HUES64 (cell line): ENCODE measurements around the gene NMBR.
"Not testable (repeated sequence)": the region's sequence is repeated elsewhere in the genome, so short reads cannot be mapped to it uniquely, and the experiment has no call there.

Source experiments
- H3K27ac ChIP-seq: 2 replicates; pipeline ENCODE4 v1.7.0; 2013; ENCODE audit warnings: low read depth, low read length, inconsistent platforms
- H3K27me3 ChIP-seq: 2 replicates; pipeline ENCODE4 v1.6.1; 2013; ENCODE audit warnings: mild to moderate bottlenecking, low read length; ENCODE audit not compliant: insufficient read depth
- H3K36me3 ChIP-seq: 2 replicates; pipeline ENCODE4 v1.6.1; 2013; ENCODE audit warnings: mild to moderate bottlenecking, low read length; ENCODE audit not compliant: insufficient read depth
- H3K4me1 ChIP-seq: 2 replicates; pipeline ENCODE4 v1.6.1; 2013; ENCODE audit warnings: mild to moderate bottlenecking, low read length, moderate library complexity; ENCODE audit not compliant: insufficient read depth
- H3K4me3 ChIP-seq: 2 replicates; pipeline ENCODE4 v1.5.1; 2013; ENCODE audit warnings: mild to moderate bottlenecking, low read length, moderate library complexity
- H3K9ac ChIP-seq: 2 replicates; pipeline ENCODE4 v1.6.1; 2013; ENCODE audit warnings: mild to moderate bottlenecking, low read depth, low read length
- H3K9me3 ChIP-seq: 2 replicates; pipeline ENCODE4 v1.6.1; 2013; ENCODE audit warnings: low read depth, low read length; ENCODE audit not compliant: insufficient read depth
- WGBS: fragments of 150-250, 120-280 bp; methylation state at CpG from one replicate; pipeline ENCODE4 v1.1.7; 2013; ENCODE audit warnings: missing lambda C conversion rate; 5-methylcytosine and 5-hydroxymethylcytosine counted together

The NMBR gene

DNA sequence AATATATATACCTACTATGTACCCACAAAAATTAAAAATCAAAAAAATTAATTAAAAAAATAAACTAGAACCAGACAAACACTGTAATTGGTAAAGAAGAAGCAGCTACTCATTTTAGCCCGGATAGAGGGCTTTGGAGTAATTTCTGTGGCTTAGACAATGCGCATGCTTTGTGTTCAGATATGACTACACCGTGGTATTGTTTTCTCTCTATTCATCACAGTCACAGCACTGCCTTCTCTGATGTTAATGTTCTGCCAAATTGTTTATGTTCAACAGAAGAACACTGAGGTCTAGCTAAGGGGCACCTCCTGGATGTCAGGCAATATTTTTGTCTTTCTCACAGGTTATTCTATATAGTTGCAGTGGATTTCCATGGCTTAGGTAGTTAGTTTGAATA lies 91.7 kb downstream of the NMBR start:
- WGBS: 97% methylated on average over 3 of the region's 3 CpGs
- H3K9me3 ChIP-seq: no peaks in the 10 kb centered on the region
- H3K4me3 ChIP-seq: no peak overlapping the region
- H3K9ac ChIP-seq: no peak overlapping the region
- no peaks in the 10 kb centered on the region for H3K36me3 ChIP-seq
- H3K27ac ChIP-seq: no peak overlapping the region
- no peaks in the 10 kb centered on the region for H3K4me1 ChIP-seq
- no peaks in the 10 kb centered on the region for H3K27me3 ChIP-seq

DNA sequence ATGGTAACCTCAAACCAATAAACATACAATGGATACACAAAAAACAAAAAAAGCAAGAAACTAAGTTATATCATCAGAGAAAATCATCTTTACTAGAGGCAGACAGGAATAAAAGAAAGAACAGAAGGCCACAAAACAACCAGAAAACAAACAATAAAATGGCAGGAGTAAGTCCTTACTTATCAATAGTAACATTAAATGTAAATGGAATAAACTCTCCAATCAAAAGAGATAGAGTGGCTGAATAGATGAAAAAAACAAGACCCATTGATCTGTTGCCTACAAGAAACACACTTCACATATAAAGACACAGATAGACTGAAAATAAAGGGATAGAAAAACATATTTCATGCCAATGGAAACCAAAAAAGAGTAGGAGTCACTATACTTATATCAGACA lies 95.5 kb downstream of the NMBR start:
- Histone ChIP-seq H3K4me1 (no peaks in the 10 kb centered on the region), H3K36me3 (no peaks in the 10 kb centered on the region), H3K9me3 (no peaks in the 10 kb centered on the region), H3K27ac (no peak overlapping the region), H3K9ac (no peak overlapping the region), H3K4me3 (no peak overlapping the region), H3K27me3 (no peaks in the 10 kb centered on the region)

DNA sequence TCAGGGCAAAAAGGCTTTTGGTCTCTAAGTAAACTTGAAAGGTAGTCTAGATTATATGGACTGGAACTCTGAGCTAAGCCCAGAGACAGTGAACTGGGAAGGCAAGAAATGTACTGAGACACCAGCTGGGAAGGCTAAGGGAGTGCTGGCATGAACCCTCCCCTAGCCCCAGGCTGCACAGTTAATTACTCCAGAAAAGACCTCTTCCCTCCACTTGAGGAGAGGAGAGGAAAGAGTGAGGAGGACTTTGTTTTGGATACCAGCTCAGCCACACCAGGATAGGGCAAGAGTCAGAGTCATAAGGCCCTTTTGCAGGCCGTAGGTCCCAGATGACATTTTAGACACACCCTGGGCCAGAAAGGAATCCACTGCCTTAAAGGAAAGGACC lies 98.3 kb downstream of the NMBR start:
- H3K9me3 ChIP-seq: no peaks in the 10 kb centered on the region
- H3K4me3 ChIP-seq: no peak overlapping the region
- H3K4me1 ChIP-seq: no peaks in the 10 kb centered on the region
- 88% methylated on average over 1 of the region's 1 CpG for WGBS
- H3K36me3 ChIP-seq: no peaks in the 10 kb centered on the region
- H3K27ac ChIP-seq: no peak overlapping the region
- H3K27me3 ChIP-seq: no peaks in the 10 kb centered on the region
- no peak overlapping the region for H3K9ac ChIP-seq

DNA sequence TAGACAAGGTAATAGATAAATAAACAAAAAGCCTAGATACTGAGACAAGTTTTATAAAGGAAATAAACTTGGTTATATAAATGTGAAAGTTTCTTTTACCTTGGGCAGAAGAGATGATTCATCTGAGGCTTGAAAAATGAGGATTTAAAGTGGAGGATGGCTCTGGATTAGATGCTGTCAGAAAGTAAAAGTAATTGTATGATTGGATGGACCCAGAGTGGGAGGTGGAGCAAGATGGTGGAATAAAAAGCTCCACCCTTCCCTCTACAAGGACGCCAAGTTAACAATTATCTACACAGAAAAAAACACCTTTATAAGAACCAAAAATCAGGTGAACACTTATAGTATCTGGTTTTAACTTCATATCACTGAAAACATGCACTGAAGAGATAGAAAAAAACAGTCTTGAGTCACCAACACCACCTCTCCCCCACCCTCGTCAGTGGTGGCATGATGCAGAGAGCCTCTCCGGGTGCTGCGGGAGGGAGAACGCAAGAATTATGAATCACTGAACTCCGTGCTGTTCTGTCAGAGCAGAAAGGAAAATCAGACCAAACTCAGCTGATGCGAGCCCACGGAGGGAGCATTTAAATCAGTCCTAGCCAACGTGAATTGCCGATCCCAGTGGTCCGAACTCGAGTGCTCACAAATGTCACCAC lies 98.9 kb downstream of the NMBR start:
- Histone ChIP-seq H3K9ac (no peak overlapping the region), H3K4me3 (no peak overlapping the region), H3K36me3 (no peaks in the 10 kb centered on the region), H3K9me3 (no peaks in the 10 kb centered on the region), H3K27me3 (no peaks in the 10 kb centered on the region), H3K4me1 (no peaks in the 10 kb centered on the region), H3K27ac (no peak overlapping the region)
- WGBS: 96% methylated on average over 12 of the region's 12 CpGs

DNA sequence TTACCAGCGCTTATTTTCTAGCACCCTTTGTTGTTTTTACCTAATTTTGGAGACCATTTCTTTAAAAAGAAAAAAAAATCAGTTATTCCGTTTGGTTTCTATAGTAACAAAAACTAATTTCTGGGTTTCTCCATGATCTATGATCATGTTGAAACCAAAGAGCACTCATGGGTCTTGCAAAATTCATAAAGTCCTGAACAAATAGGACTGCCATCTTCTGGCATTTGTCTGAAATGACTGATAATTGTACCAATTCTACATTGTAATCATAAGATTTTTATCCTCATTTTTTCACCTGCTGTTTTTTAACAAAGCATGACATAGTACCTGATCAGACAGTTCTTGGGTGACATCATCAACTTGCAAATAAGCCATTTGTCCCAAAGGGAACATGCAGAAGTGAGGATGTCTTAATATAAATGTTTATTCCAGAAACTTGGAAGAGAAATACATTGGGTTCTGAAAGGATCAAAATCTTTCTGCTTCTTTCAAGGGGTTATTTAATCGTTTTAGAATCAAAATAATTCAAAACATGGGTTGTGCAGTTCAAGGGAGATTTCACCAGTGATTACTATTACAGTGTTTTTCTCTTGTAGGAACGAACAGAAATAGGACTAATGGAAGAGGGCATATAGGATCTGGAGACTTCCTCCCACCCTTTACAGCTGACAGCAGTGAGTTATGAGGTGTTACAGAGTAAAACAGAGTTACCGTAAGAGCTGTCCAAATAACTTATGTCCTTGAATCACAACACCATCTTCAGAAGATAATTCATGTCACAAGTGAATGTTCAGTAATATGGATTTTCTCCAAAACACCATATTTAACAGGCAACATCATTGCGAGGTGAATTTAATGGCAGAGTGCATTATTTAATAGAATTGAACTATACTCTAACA lies 101.3 kb downstream of the NMBR start:
- Histone ChIP-seq H3K9me3 (no peaks in the 10 kb centered on the region), H3K4me1 (no peaks in the 10 kb centered on the region), H3K27ac (no peak overlapping the region), H3K9ac (no peak overlapping the region), H3K36me3 (no peaks in the 10 kb centered on the region), H3K4me3 (no peak overlapping the region), H3K27me3 (no peaks in the 10 kb centered on the region)
- 98% methylated on average over 5 of the region's 6 CpGs for WGBS

DNA sequence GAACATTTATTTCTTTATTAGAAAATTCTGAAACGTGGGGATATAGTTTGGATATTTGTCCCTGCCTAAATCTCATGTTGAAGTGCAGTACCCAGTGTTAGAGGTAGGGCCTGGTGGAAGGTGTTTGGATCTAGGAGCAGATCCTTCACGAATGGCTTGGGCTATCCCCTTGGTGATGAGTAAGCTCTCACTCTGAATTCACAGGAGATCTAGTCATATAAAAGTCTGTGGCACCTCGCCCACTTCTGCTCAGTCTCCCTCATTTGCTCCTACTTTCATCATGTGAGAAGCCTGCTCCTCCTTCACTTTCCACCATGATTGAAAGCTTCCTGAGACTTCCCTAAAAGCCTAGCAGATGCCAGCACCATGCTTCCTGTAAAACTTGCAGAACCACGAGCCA lies 111.0 kb downstream of the NMBR start:
- Histone ChIP-seq H3K9me3 (peaks cover 9% of the 10 kb centered on the region; the same call in 1 of the 2 replicates), H3K4me3 (no peak overlapping the region), H3K36me3 (no peaks in the 10 kb centered on the region), H3K4me1 (peaks cover 4% of the 10 kb centered on the region; the same call in 1 of the 2 replicates), H3K9ac (no peak overlapping the region), H3K27ac (no peak overlapping the region), H3K27me3 (no peaks in the 10 kb centered on the region)
- WGBS: 94% methylated on average over 4 of the region's 4 CpGs

DNA sequence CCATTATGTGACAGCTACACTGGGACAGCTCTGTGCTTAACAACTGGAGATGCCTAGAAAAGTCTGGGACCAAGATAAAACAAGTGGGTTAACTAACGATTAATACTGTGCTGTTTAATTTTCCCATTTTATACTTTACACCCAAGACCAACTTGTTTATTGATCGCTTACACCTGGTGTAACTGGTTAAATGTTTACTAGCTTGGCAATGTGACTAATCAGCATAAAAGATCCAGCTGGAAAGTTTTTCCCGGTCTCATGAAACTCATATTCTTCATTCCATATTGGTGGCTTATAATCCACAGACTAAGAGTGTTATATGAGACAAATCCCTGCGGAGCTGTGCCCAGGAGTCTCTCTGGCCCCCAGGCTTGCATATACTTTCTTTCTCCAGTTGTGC lies 115.9 kb downstream of the NMBR start:
- H3K9ac ChIP-seq: no peak overlapping the region
- 93% methylated on average over 4 of the region's 4 CpGs for WGBS
- no peak overlapping the region for H3K4me3 ChIP-seq
- peaks cover 11% of the 10 kb centered on the region; the same call in 1 of the 2 replicates for H3K4me1 ChIP-seq
- H3K27me3 ChIP-seq: no peaks in the 10 kb centered on the region
- no peaks in the 10 kb centered on the region for H3K36me3 ChIP-seq
- no peak overlapping the region for H3K27ac ChIP-seq
- H3K9me3 ChIP-seq: peaks cover 13% of the 10 kb centered on the region; the same call in 1 of the 2 replicates

DNA sequence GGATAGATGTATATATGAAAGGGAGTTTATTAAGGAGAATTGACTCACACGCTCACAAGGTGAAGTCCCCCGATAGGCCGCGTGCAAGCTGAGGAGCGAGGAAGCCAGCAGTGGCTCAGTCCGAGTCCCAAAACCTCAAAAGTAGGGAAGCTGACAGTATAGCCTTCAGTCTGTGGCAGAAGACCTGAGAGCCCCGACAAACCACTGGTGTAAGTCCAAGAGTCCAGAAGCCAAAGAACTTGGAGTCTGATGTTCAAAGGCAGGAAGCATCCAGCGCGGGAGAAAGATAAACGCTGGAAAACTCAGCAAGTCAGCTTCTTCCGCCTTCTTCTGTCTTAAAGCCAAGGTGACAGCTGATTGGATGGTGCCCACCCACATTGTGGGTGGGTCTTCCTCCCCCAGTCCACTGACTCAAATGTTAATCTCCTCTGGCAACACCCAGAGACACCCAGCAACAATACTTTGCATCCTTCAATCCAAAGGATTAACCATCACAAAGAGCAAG lies 116.8 kb downstream of the NMBR start:
- H3K27ac ChIP-seq: no peak overlapping the region
- H3K9me3 ChIP-seq: peaks cover 9% of the 10 kb centered on the region; the same call in 1 of the 2 replicates
- H3K27me3 ChIP-seq: no peaks in the 10 kb centered on the region
- no peak overlapping the region for H3K9ac ChIP-seq
- H3K4me3 ChIP-seq: peak overlapping the region; percentile 64
- 89% methylated on average over 11 of the region's 11 CpGs for WGBS
- peaks cover 13% of the 10 kb centered on the region for H3K4me1 ChIP-seq
- no peaks in the 10 kb centered on the region for H3K36me3 ChIP-seq

DNA sequence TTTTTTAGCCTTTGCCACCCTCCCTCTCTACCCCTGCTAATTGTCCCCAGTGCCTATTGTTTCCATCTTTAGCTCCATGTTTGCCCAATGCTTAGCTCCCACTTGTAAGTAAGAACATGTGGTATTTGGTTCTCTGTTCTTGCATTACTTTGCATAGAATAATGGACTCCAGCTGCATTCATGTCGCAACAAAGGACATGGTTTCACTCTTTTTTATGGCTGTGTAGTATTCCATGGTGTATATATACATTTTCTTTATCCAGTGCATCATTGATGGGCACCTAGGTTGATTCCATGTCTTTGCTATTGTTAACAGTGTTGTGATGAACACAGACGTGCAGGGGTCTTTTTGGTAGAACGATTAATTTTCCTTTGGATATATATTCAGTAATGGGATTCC lies 118.4 kb downstream of the NMBR start:
- H3K27ac ChIP-seq: no peak overlapping the region
- WGBS: 98% methylated on average over 3 of the region's 3 CpGs
- H3K4me1 ChIP-seq: peaks cover 23% of the 10 kb centered on the region
- H3K9ac ChIP-seq: no peak overlapping the region
- no peak overlapping the region for H3K4me3 ChIP-seq
- no peaks in the 10 kb centered on the region for H3K36me3 ChIP-seq
- peaks cover 9% of the 10 kb centered on the region; the same call in 1 of the 2 replicates for H3K9me3 ChIP-seq
- H3K27me3 ChIP-seq: no peaks in the 10 kb centered on the region

DNA sequence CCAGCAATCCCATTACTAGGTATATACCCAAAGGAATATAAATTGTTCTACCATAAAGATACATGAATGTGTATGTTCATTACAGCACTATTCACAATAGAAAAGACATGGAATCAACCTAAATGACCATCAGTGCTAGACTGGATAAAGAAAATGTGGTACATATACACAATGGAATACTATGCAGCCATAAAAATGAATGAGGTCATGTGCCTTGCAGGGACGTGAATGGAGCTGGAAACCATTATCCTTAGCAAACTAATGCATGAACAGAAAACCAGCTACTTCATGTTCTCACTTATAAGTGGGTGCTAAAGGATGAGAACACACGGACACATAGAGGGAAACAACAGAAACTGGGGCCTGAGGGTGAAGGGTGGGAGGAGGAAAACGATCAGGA lies 119.1 kb downstream of the NMBR start:
- not testable (repeated sequence) for H3K9ac ChIP-seq, H3K36me3 ChIP-seq, H3K4me3 ChIP-seq, H3K27me3 ChIP-seq, H3K27ac ChIP-seq, H3K9me3 ChIP-seq
- 95% methylated on average over 3 of the region's 3 CpGs for WGBS
- H3K4me1 ChIP-seq: peaks cover 27% of the 10 kb centered on the region

DNA sequence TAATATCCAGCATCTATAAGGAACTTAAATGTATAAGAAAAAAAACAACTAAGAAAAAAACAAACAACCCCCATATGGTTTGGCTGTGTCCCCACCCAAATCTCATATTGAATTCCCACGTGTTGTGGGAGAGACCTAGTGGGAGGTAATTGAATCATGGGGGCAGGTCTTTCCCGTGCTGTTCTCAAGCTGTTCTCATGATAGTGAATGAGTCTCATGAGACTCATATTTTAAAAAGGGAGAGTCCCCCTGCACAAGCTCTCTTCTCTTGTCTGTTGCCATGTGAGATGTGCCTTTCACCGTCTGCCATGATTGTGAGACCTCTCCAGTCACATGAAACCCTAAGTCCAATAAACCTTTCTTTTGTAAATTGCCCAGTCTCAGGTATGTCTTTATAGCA lies 119.8 kb downstream of the NMBR start:
- Histone ChIP-seq H3K4me1 (peaks cover 34% of the 10 kb centered on the region), H3K27ac (no peak overlapping the region), H3K36me3 (no peaks in the 10 kb centered on the region), H3K4me3 (no peak overlapping the region), H3K9me3 (peaks cover 9% of the 10 kb centered on the region; the same call in 1 of the 2 replicates), H3K27me3 (no peaks in the 10 kb centered on the region), H3K9ac (no peak overlapping the region)
- WGBS: 92% methylated on average over 3 of the region's 3 CpGs
